HL-60 (cell line): Measurements from ENCODE around the gene BMERB1.

ENCODE experiments used
- DNase-seq, 2 experiments: peaks; one replicate each; pipeline ENCODE4 v3.0.0-alpha.2; 2010 to 2020; ENCODE audit warnings: low read depth in 1 of 2, low spot score in 1 of 2
- H3K27ac ChIP-seq: fragments of 250-450 bp; sonication (Bioruptor Pico); replicated peaks from 2 replicates; pipeline ENCODE4 v1.5.1; 2020; ENCODE audit warnings: mild to moderate bottlenecking, moderate library complexity
- H3K27me3 ChIP-seq: fragments of 250-450 bp; sonication (Bioruptor Pico); 2 replicates; pipeline ENCODE4 v1.5.1; 2021; ENCODE audit warnings: mild to moderate bottlenecking, moderate library complexity; ENCODE audit not compliant: insufficient read depth, poor library complexity, severe bottlenecking
- H3K4me3 ChIP-seq: replicated peaks from 2 replicates; pipeline ENCODE4 v1.5.1; 2011; ENCODE audit warnings: mild to moderate bottlenecking, control low read depth, low read length; ENCODE audit not compliant: insufficient read depth
- GABPA ChIP-seq: IDR thresholded peaks from 2 replicates; pipeline ENCODE4 v1.6.1; 2012; ENCODE audit warnings: low read depth
- POLR2AphosphoS5 ChIP-seq: IDR thresholded peaks from 2 replicates; pipeline ENCODE4 v1.6.1; 2012; ENCODE audit warnings: low read depth
- REST ChIP-seq: IDR thresholded peaks from 2 replicates; pipeline ENCODE4 v1.6.1; 2012; ENCODE audit warnings: low read depth; ENCODE audit not compliant: insufficient replicate concordance
- SPI1 ChIP-seq: IDR thresholded peaks from 2 replicates; pipeline ENCODE4 v1.6.1; 2012; ENCODE audit warnings: low read depth, mild to moderate bottlenecking, borderline replicate concordance
- TF ChIP-seq, protein P1 (sequence below): IDR thresholded peaks from one replicate; pipeline ENCODE4 v1.5.1; 2011; ENCODE audit warnings: low read length, control low read depth, inconsistent platforms; ENCODE audit not compliant: insufficient read depth

The BMERB1 gene

DNA sequence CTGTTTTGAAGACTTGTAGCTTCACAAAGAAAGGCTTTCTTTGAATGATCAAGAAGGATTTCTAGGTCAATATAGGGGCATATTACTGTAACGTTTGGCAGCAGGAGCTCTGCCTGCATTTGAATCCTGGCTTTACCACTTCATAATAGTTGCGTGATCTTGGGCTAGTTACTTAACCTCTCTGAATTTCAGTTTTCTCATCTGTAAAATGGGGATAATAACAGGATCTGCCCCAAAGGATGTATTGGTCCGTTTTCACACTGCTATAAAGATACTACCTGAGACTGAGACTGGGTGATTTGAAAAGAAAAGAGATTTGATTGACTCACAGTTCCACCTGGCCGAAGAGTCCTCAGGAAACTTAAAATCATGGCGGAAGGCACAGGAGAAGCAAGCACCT is 12.5 kb downstream of the BMERB1 start:
- DNase-seq: no peak
- no peak overlapping the region for H3K27ac ChIP-seq
- TF ChIP-seq REST (no peak), GABPA (no peak), POLR2AphosphoS5 (no peak), SPI1 (no peak)
- TF ChIP-seq, protein P1, sequence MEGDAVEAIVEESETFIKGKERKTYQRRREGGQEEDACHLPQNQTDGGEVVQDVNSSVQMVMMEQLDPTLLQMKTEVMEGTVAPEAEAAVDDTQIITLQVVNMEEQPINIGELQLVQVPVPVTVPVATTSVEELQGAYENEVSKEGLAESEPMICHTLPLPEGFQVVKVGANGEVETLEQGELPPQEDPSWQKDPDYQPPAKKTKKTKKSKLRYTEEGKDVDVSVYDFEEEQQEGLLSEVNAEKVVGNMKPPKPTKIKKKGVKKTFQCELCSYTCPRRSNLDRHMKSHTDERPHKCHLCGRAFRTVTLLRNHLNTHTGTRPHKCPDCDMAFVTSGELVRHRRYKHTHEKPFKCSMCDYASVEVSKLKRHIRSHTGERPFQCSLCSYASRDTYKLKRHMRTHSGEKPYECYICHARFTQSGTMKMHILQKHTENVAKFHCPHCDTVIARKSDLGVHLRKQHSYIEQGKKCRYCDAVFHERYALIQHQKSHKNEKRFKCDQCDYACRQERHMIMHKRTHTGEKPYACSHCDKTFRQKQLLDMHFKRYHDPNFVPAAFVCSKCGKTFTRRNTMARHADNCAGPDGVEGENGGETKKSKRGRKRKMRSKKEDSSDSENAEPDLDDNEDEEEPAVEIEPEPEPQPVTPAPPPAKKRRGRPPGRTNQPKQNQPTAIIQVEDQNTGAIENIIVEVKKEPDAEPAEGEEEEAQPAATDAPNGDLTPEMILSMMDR: no peak
- H3K27me3 ChIP-seq: no peaks in the 10 kb centered on the region
- no peak overlapping the region for H3K4me3 ChIP-seq

- no peaks in the 10 kb centered on the region for H3K27me3 ChIP-seq
- H3K27ac ChIP-seq: no peak overlapping the region
- DNase-seq: no peak
- no peak for TF ChIP-seq POLR2AphosphoS5
- no peak for TF ChIP-seq SPI1
- TF ChIP-seq REST: no peak
- no peak for TF ChIP-seq GABPA
- TF ChIP-seq, protein P1: no peak
- H3K4me3 ChIP-seq: no peak overlapping the region
Observed at GRCh38 chr16:15450624-15451023, 16.2 kb downstream of the BMERB1 start.

- H3K27me3 ChIP-seq: no peaks in the 10 kb centered on the region
- no peak overlapping the region for H3K4me3 ChIP-seq
- no peak for TF ChIP-seq POLR2AphosphoS5
- TF ChIP-seq GABPA: no peak
- TF ChIP-seq REST: no peak
- TF ChIP-seq SPI1: no peak
- TF ChIP-seq, protein P1: no peak
- H3K27ac ChIP-seq: no peak overlapping the region
- no peak for DNase-seq
Observed at GRCh38 chr16:15451098-15451731, 16.8 kb downstream of the BMERB1 start.
